ENCODE measurements around the gene IDUA. TPM values are rescaled to one million over a fixed set of nuclear protein-coding genes. Genes with fewer than 3 reads are reported as not detected.

Gene IDUA
- polyA plus RNA-seq, 1 donor (not counting 4 experiments of a cell fraction or from before 2014, with no cell fraction given) = 1.2 TPM

DNA sequence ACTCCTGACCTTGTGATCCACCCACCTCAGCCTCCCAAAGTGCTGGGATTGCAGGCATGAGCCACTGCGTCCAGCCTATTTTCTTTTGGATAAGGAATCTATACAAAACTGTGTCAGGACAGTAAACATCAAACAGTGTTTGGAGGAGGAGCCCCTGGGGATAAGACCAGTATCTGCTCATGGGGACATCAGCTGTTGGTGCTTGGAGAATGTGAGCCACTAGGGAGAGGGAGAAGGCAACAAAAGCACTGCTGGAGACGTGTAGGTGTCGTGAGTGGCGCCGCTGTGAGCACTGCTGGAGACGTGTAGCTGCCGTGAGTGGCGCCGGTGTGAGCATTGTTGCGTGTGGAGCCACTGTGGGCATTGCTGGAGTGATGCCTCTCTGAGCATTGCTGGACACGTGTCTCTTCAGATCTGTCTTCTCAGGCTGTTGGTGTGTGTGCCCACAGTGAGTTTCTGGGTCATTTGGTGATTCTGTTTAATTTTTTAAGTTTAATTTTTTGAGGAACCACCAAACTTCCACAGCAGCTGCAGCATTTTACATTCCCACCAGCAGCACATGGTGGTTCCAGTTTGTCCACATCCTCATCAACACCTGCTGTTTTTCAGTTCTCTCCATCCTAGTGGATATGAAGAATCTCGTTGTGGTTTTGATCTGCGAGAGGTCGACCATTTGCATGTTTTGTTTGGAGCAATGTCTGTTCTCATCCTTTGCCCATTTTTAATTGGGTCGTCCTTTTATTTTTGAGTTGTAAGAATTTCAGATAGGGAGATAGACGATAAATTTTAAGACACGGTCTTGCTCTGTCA is 32.4 kb upstream of the IDUA start:
- no peaks in the 10 kb centered on the region for H3K9me1 ChIP-seq (ENCODE audit: control insufficient read depth, extremely low read depth, insufficient read depth, low read length)
- no peaks in the 10 kb centered on the region for H3K27me3 ChIP-seq (ENCODE audit: control insufficient read depth, extremely low read depth, insufficient read depth, low read length)
- H3K27ac ChIP-seq (ENCODE audit: control insufficient read depth, insufficient read depth, low read length) = no peak overlapping the region
- H3K4me3 ChIP-seq (ENCODE audit: control insufficient read depth in 2 of 3, extremely low read depth in 1 of 3, insufficient read depth in 2 of 3, low read depth in 1 of 3, low read length in 3 of 3) = no peak overlapping the region
- dilution Hi-C loops (cut with MboI; ENCODE audit: extremely low pct_ligation_motif_present, low sequenced_read_pairs) = no loop called here
- H4K20me1 ChIP-seq (ENCODE audit: control insufficient read depth, extremely low read depth, insufficient read depth, low read length) = no peaks in the 10 kb centered on the region
- H3K36me3 ChIP-seq (ENCODE audit: control insufficient read depth in 2 of 2, extremely low read depth in 1 of 2, insufficient read depth in 2 of 2, low read length in 2 of 2) = peaks cover 0 to 2% of the 10 kb centered on the region in 2 experiments
- H2AFZ ChIP-seq (ENCODE audit: control insufficient read depth, low read length) = no peak overlapping the region
- no peak for DNase-seq (ENCODE audit: low read depth, low spot score)
- no peak for TF ChIP-seq EZH2 (IDR thresholded peaks at IDR 0.05; ENCODE audit: low read length)
- TF ChIP-seq, protein P1, sequence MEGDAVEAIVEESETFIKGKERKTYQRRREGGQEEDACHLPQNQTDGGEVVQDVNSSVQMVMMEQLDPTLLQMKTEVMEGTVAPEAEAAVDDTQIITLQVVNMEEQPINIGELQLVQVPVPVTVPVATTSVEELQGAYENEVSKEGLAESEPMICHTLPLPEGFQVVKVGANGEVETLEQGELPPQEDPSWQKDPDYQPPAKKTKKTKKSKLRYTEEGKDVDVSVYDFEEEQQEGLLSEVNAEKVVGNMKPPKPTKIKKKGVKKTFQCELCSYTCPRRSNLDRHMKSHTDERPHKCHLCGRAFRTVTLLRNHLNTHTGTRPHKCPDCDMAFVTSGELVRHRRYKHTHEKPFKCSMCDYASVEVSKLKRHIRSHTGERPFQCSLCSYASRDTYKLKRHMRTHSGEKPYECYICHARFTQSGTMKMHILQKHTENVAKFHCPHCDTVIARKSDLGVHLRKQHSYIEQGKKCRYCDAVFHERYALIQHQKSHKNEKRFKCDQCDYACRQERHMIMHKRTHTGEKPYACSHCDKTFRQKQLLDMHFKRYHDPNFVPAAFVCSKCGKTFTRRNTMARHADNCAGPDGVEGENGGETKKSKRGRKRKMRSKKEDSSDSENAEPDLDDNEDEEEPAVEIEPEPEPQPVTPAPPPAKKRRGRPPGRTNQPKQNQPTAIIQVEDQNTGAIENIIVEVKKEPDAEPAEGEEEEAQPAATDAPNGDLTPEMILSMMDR (optimal IDR thresholded peaks at IDR 0.05 in 1 of 3, IDR thresholded peaks at IDR 0.05 in 1 of 3, conservative IDR thresholded peaks at IDR 0.05 in 1 of 3; ENCODE audit: extremely low read depth in 1 of 3, insufficient read depth in 2 of 3, low read length in 3 of 3) = no peak
- H3K4me1 ChIP-seq (ENCODE audit: control insufficient read depth, extremely low read depth, insufficient read depth, low read length) = no peaks in the 10 kb centered on the region
- no peak for FAIRE-seq
- H3K79me2 ChIP-seq (ENCODE audit: control insufficient read depth, insufficient read depth, low read length) = no peaks in the 10 kb centered on the region
- H3K9me3 ChIP-seq (ENCODE audit: control insufficient read depth, low read depth, low read length) = no peaks in the 10 kb centered on the region
- H3K9ac ChIP-seq (ENCODE audit: control insufficient read depth, extremely low read depth, insufficient read depth, low read length) = no peak overlapping the region
- H3K4me2 ChIP-seq (ENCODE audit: control insufficient read depth, extremely low read depth, insufficient read depth, low read depth, low read length) = no peak overlapping the region

DNA sequence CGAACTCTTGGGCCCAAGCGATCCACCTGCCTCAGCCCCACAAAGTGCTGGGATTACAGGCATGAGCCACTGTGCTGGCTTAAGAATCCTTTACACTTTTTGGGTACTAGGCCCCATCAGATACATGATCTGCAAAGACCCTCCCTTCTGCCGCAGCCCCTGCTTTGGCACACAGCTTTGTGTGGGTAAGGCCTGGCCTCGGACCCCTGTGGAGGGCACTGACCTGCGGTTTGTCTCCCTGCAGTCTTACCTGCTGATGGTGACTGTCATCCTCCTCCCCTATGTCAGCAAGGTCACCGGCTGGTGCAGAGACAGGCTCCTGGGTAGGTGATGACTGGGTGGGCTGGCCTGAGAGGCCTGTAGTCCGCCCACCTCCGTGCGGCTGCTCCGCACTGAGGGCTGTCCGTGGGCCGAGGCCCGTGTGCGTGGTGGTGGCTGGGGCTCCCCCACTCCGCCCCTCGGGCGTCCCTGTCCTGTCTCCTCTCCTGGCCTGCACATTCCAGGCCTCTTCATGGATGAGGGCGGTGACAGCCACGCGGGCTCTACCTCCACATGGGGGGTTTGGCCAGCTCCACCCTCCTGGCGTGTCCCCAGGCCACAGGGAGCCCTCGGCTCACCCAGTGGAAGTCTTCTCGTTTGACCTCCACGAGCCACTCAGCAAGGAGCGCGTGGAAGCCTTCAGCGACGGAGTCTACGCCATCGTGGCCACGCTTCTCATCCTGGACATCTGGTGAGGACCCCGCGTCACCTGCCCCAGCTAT is 31.5 kb upstream of the IDUA start:
- no peaks in the 10 kb centered on the region for H3K27me3 ChIP-seq (ENCODE audit: control insufficient read depth, extremely low read depth, insufficient read depth, low read length)
- peaks cover 0 to 5% of the 10 kb centered on the region in 2 experiments for H3K36me3 ChIP-seq (ENCODE audit: control insufficient read depth in 2 of 2, extremely low read depth in 1 of 2, insufficient read depth in 2 of 2, low read length in 2 of 2)
- H2AFZ ChIP-seq (ENCODE audit: control insufficient read depth, low read length) = no peak overlapping the region
- H3K4me1 ChIP-seq (ENCODE audit: control insufficient read depth, extremely low read depth, insufficient read depth, low read length) = no peaks in the 10 kb centered on the region
- no peaks in the 10 kb centered on the region for H4K20me1 ChIP-seq (ENCODE audit: control insufficient read depth, extremely low read depth, insufficient read depth, low read length)
- no peak overlapping the region for H3K4me3 ChIP-seq (ENCODE audit: control insufficient read depth in 2 of 3, extremely low read depth in 1 of 3, insufficient read depth in 2 of 3, low read depth in 1 of 3, low read length in 3 of 3)
- dilution Hi-C loops (cut with MboI; ENCODE audit: extremely low pct_ligation_motif_present, low sequenced_read_pairs) = no loop called here
- no peak overlapping the region for H3K9ac ChIP-seq (ENCODE audit: control insufficient read depth, extremely low read depth, insufficient read depth, low read length)
- H3K9me1 ChIP-seq (ENCODE audit: control insufficient read depth, extremely low read depth, insufficient read depth, low read length) = no peaks in the 10 kb centered on the region
- H3K4me2 ChIP-seq (ENCODE audit: control insufficient read depth, extremely low read depth, insufficient read depth, low read depth, low read length) = no peak overlapping the region
- FAIRE-seq = no peak
- no peaks in the 10 kb centered on the region for H3K9me3 ChIP-seq (ENCODE audit: control insufficient read depth, low read depth, low read length)
- DNase-seq (ENCODE audit: low read depth, low spot score) = no peak
- no peak for TF ChIP-seq EZH2 (IDR thresholded peaks at IDR 0.05; ENCODE audit: low read length)
- TF ChIP-seq, protein P1 (optimal IDR thresholded peaks at IDR 0.05 in 1 of 3, IDR thresholded peaks at IDR 0.05 in 1 of 3, conservative IDR thresholded peaks at IDR 0.05 in 1 of 3; ENCODE audit: extremely low read depth in 1 of 3, insufficient read depth in 2 of 3, low read length in 3 of 3) = no peak
- H3K79me2 ChIP-seq (ENCODE audit: control insufficient read depth, insufficient read depth, low read length) = no peaks in the 10 kb centered on the region
- H3K27ac ChIP-seq (ENCODE audit: control insufficient read depth, insufficient read depth, low read length) = no peak overlapping the region
